H1 (cell line): ENCODE data around the gene ERVW-1. TPM values are rescaled to one million over a fixed set of nuclear protein-coding genes. Genes with fewer than 3 reads are reported as not detected.

ENCODE experiments used
- CTCF ChIA-PET: fragments of 300-600 bp; sonication (Branson Sonifier 250); formaldehyde crosslinking; loops from one replicate; lab custom pipeline; 2021; ENCODE audit not compliant: partially characterized antibody; lab: Charles Lee
- POLR2A ChIA-PET: fragments of 300-600 bp; sonication (Branson Sonifier 250); formaldehyde crosslinking; loops from one replicate; lab custom pipeline; 2021; ENCODE audit warnings: inconsistent platforms; ENCODE audit not compliant: partially characterized antibody; lab: Charles Lee
- DNase-seq, 2 experiments: peaks; one replicate each; pipeline versions ENCODE4 v3.0.0 to v3.0.0-alpha.2; 2010 to 2022; ENCODE audit warnings: low spot score in 2 of 2, low read depth in 1 of 2, mixed read lengths in 1 of 2
- FAIRE-seq: peaks from 2 replicates; lab custom pipeline; 2011; peaks lifted over from hg19 to GRCh38; lab: Jason Lieb, UNC
- H2AFZ ChIP-seq: 2 replicates; pipeline ENCODE4 v1.8.1; 2012; ENCODE audit warnings: low read length, inconsistent platforms
- H2AK5ac ChIP-seq: 2 replicates; pipeline ENCODE4 v1.6.1; 2013; ENCODE audit warnings: low read depth, low read length
- H2BK120ac ChIP-seq: replicated peaks from 2 replicates; pipeline ENCODE3; 2013; ENCODE audit warnings: low read depth, low read length, inconsistent platforms
- H2BK12ac ChIP-seq: 2 replicates; pipeline ENCODE4 v1.6.1; 2013; ENCODE audit warnings: low read depth, low read length
- H2BK15ac ChIP-seq: 2 replicates; pipeline ENCODE4 v1.6.1; 2013; ENCODE audit warnings: low read length
- H2BK20ac ChIP-seq: 2 replicates; pipeline ENCODE4 v1.6.1; 2013; ENCODE audit warnings: low read length
- H2BK5ac ChIP-seq: 2 replicates; pipeline ENCODE4 v1.6.1; 2013; ENCODE audit warnings: low read depth, low read length
- H3K14ac ChIP-seq: 2 replicates; pipeline ENCODE4 v1.6.1; 2013; ENCODE audit warnings: inconsistent platforms; ENCODE audit not compliant: insufficient read length
- H3K18ac ChIP-seq: 2 replicates; pipeline ENCODE4 v1.6.1; 2013; ENCODE audit warnings: low read length; ENCODE audit errors: extremely low read depth
- H3K23ac ChIP-seq: 2 replicates; pipeline ENCODE4 v1.6.1; 2013; ENCODE audit warnings: inconsistent platforms; ENCODE audit not compliant: insufficient read length
- H3K23me2 ChIP-seq: 2 replicates; pipeline ENCODE4 v1.6.1; 2013; ENCODE audit warnings: low read depth, low read length
- H3K27ac ChIP-seq: 2 replicates; pipeline ENCODE4 v1.6.1; 2011; ENCODE audit warnings: low read depth, low read length, inconsistent platforms
- H3K27me3 ChIP-seq, 4 experiments: replicated peaks in 1 of 4; 1 replicate in 1 of 4; 2 replicates in 3 of 4; pipeline versions ENCODE4 v1.6.1 to v1.8.1; 2011 to 2013; ENCODE audit warnings: low read length in 3 of 4, mild to moderate bottlenecking in 3 of 4, inconsistent platforms in 2 of 4, mixed read lengths in 2 of 4, moderate library complexity in 1 of 4; ENCODE audit not compliant: control insufficient read depth in 3 of 4, insufficient read depth in 3 of 4; ENCODE audit errors: extremely low read depth in 1 of 4
- H3K36me3 ChIP-seq, 4 experiments: 2 replicates each; pipeline versions ENCODE4 v1.6.1 to v1.8.1; 2011 to 2013; ENCODE audit warnings: mild to moderate bottlenecking in 4 of 4, low read length in 3 of 4, moderate library complexity in 2 of 4, control low read depth in 1 of 4, inconsistent platforms in 1 of 4; ENCODE audit not compliant: insufficient read depth in 4 of 4, control insufficient read depth in 2 of 4
- H3K4ac ChIP-seq: replicated peaks from 2 replicates; pipeline ENCODE3; 2013; ENCODE audit warnings: low read length, low read depth, mixed read lengths, inconsistent platforms; ENCODE audit not compliant: insufficient read length
- H3K4me1 ChIP-seq, 4 experiments: replicated peaks in 1 of 4; 1 replicate in 1 of 4; 2 replicates in 3 of 4; pipeline versions ENCODE4 v1.6.1 to v1.8.1; 2011 to 2013; ENCODE audit warnings: low read length in 3 of 4, inconsistent platforms in 2 of 4, mixed read lengths in 1 of 4; ENCODE audit not compliant: insufficient read depth in 4 of 4, control insufficient read depth in 3 of 4
- H3K4me2 ChIP-seq, 2 experiments: 2 replicates each; pipeline versions ENCODE4 v1.6.1 to v1.8.1; 2011 to 2013; ENCODE audit warnings: low read depth in 2 of 2, low read length in 2 of 2, control low read depth in 1 of 2, inconsistent platforms in 1 of 2, mild to moderate bottlenecking in 1 of 2; ENCODE audit not compliant: insufficient read depth in 1 of 2
- H3K4me3 ChIP-seq, 4 experiments: fragments of 200-600, 300-600 bp in 1 of 4; sonication (generic), shearing (Covaris generic), sonication (Bioruptor Twin) in 1 of 4; 2 replicates each; pipeline versions ENCODE4 v1.5.1 to v1.8.1; 2011 to 2016; ENCODE audit warnings: low read length in 4 of 4, low read depth in 3 of 4, control low read depth in 2 of 4, inconsistent platforms in 2 of 4, mild to moderate bottlenecking in 2 of 4, mixed read lengths in 1 of 4, moderate library complexity in 1 of 4; ENCODE audit not compliant: insufficient read depth in 2 of 4; ENCODE audit errors: extremely low read depth in 1 of 4
- H3K56ac ChIP-seq: replicated peaks from 2 replicates; pipeline ENCODE3; 2013; ENCODE audit warnings: low read depth, mild to moderate bottlenecking, mixed read lengths, low read length, inconsistent platforms; ENCODE audit not compliant: insufficient read length
- H3K79me1 ChIP-seq: 2 replicates; pipeline ENCODE4 v1.6.1; 2013; ENCODE audit warnings: low read depth, low read length, control low read depth
- H3K79me2 ChIP-seq, 2 experiments: 2 replicates each; pipeline versions ENCODE4 v1.6.1 to v1.8.1; 2012 to 2013; ENCODE audit warnings: low read length in 2 of 2, mild to moderate bottlenecking in 2 of 2, inconsistent platforms in 1 of 2; ENCODE audit not compliant: insufficient read depth in 2 of 2, control insufficient read depth in 1 of 2
- H3K9ac ChIP-seq, 4 experiments: replicated peaks in 1 of 4; 1 replicate in 1 of 4; 2 replicates in 3 of 4; pipeline versions ENCODE4 v1.6.1 to v1.8.1; 2011 to 2013; ENCODE audit warnings: low read depth in 3 of 4, low read length in 3 of 4, control low read depth in 2 of 4, mild to moderate bottlenecking in 2 of 4, moderate library complexity in 2 of 4, inconsistent platforms in 1 of 4; ENCODE audit errors: extremely low read depth in 1 of 4
- H3K9me3 ChIP-seq, 2 experiments: 2 replicates each; pipeline versions ENCODE4 v1.6.1 to v1.8.1; 2012 to 2013; ENCODE audit warnings: mild to moderate bottlenecking in 2 of 2, moderate library complexity in 2 of 2, control low read depth in 1 of 2, inconsistent platforms in 1 of 2, low read depth in 1 of 2, low read length in 1 of 2, mixed read lengths in 1 of 2; ENCODE audit not compliant: insufficient read depth in 2 of 2
- H4K20me1 ChIP-seq, 2 experiments: replicated peaks in 1 of 2; 2 replicates each; pipeline versions ENCODE3 to v1.8.1; 2011 to 2013; ENCODE audit warnings: inconsistent platforms in 2 of 2, low read length in 2 of 2, mild to moderate bottlenecking in 1 of 2; ENCODE audit not compliant: insufficient read depth in 2 of 2, control insufficient read depth in 1 of 2
- H4K5ac ChIP-seq: 2 replicates; pipeline ENCODE4 v1.6.1; 2013; ENCODE audit warnings: low read length, low read depth, mixed read lengths, inconsistent platforms; ENCODE audit not compliant: insufficient read length
- H4K8ac ChIP-seq: 2 replicates; pipeline ENCODE4 v1.8.0; 2013; ENCODE audit warnings: mild to moderate bottlenecking, moderate library complexity, low read length, inconsistent platforms; ENCODE audit not compliant: insufficient read depth; ENCODE audit errors: extremely low read depth
- H4K91ac ChIP-seq: replicated peaks from 2 replicates; pipeline ENCODE3; 2013; ENCODE audit warnings: low read length, mixed read lengths, inconsistent platforms; ENCODE audit not compliant: insufficient read length
- CREB1 ChIP-seq: IDR thresholded peaks from 2 replicates; pipeline ENCODE4 v1.6.1; 2012; ENCODE audit warnings: inconsistent platforms
- CTBP2 ChIP-seq: IDR thresholded peaks from 2 replicates; pipeline ENCODE4 v1.7.0; 2011; ENCODE audit warnings: borderline replicate concordance, mild to moderate bottlenecking, moderate library complexity, mixed read lengths, low read length; ENCODE audit not compliant: insufficient read depth, insufficient read length
- E2F6 ChIP-seq: IDR thresholded peaks from 2 replicates; pipeline ENCODE4 v1.6.1; 2012; ENCODE audit warnings: inconsistent platforms
- GABPA ChIP-seq: IDR thresholded peaks from 2 replicates; pipeline ENCODE4 v1.6.1; 2011; ENCODE audit warnings: mild to moderate bottlenecking, low read length, moderate library complexity, borderline replicate concordance; ENCODE audit not compliant: insufficient read depth
- JUN ChIP-seq: IDR thresholded peaks from 2 replicates; pipeline ENCODE4 v1.6.1; 2011; ENCODE audit warnings: low read depth, mild to moderate bottlenecking, improper control_type of control experiment, low read length
- MAFK ChIP-seq: IDR thresholded peaks from 2 replicates; pipeline ENCODE4 v1.6.1; 2012; ENCODE audit warnings: low read depth, mild to moderate bottlenecking, improper control_type of control experiment, low read length
- SRF ChIP-seq: IDR thresholded peaks from 2 replicates; pipeline ENCODE4 v1.6.1; 2011; ENCODE audit warnings: mild to moderate bottlenecking, low read depth, low read length, moderate library complexity
- TAF1 ChIP-seq: IDR thresholded peaks from 2 replicates; pipeline ENCODE4 v1.6.1; 2011; ENCODE audit warnings: mild to moderate bottlenecking, low read depth, low read length
- WGBS, 2 experiments: shearing (Covaris generic) in 1 of 2; methylation state at CpG; one replicate each; pipeline versions ENCODE4 v1.1.6 to v1.1.7; 2013 to 2015; ENCODE audit warnings: low lambda C conversion rate in 2 of 2, mixed read lengths in 2 of 2, inconsistent platforms in 1 of 2, low coverage in 1 of 2, missing lambda C conversion rate in 1 of 2; ENCODE audit not compliant: insufficient replicate concordance in 2 of 2, insufficient coverage in 1 of 2, insufficient read length in 1 of 2; ENCODE audit errors: extremely low coverage in 1 of 2, missing lambda C conversion rate in 1 of 2; 5-methylcytosine and 5-hydroxymethylcytosine counted together
- polyA plus RNA-seq, 7 experiments: library from polyadenylated mRNA; depleted of rRNA in 3 of 7; stranded (reverse) in 5 of 7; unstranded in 2 of 7; fragments of >200 nt in 5 of 7; fragments of 200-250 nt in 2 of 7; gene quantifications; 1 replicate in 5 of 7; 2 replicates in 1 of 7; 4 replicates in 1 of 7; pipeline versions ENCODE4 v1.2.1 to v1.2.3, GENCODE V29; 2011 to 2013; ENCODE audit warnings: missing spikeins in 2 of 7, mixed read lengths in 2 of 7
- total RNA-seq: library from RNA; stranded (reverse); fragmentation: NEBNext Ultra II Directional; extraction: Animal tissue kit (Norgen Biotek cat#: 25700); gene quantifications from 2 replicates; pipeline ENCODE4 v1.2.1, GENCODE V29; 2021

ERVW-1 gene
- total and polyA plus RNA-seq, 2 of the 8 experiments (the other 6 are each of a cell fraction or from before 2014, with no cell fraction given) = 0.08 TPM; not detected in 1

GRCh38 chr7:92508946-92509345, 31.2 kb upstream of the ERVW-1 start:
- FAIRE-seq (no peak), DNase-seq (no peak)
- no peak overlapping the region for H2BK15ac ChIP-seq
- H2BK12ac ChIP-seq = no peak overlapping the region
- H3K9me3 ChIP-seq = no peaks in the 10 kb centered on the region
- H3K36me3 ChIP-seq = peaks cover 0 to 31% (median 3%) of the 10 kb centered on the region in 4 experiments; a peak in 3 of 8 replicates
- H4K5ac ChIP-seq = no peak overlapping the region
- H2AK5ac ChIP-seq = no peak overlapping the region
- H3K4me3 ChIP-seq = no peak overlapping the region
- H3K56ac ChIP-seq = no peak overlapping the region
- no peak overlapping the region for H3K18ac ChIP-seq
- POLR2A ChIA-PET = interaction anchor here (0.5 kb wide), 1 partner anchor 73 kb away, joined by 3 read pairs; no protein-coding TSS in a partner anchor
- no peak overlapping the region for H4K91ac ChIP-seq
- H3K79me2 ChIP-seq = no peaks in the 10 kb centered on the region
- 84% methylated on average over 5 of the region's 5 CpGs; no CpG with 5 or more reads in 1 of the 2 experiments for WGBS, 2 experiments
- CTCF ChIA-PET = no interaction called here
- no peaks in the 10 kb centered on the region for H3K23me2 ChIP-seq
- no peak overlapping the region for H3K27ac ChIP-seq
- H3K23ac ChIP-seq = no peak overlapping the region
- H3K27me3 ChIP-seq = no peaks in the 10 kb centered on the region
- H3K9ac ChIP-seq = no peak overlapping the region
- H4K8ac ChIP-seq = no peak overlapping the region
- no peaks in the 10 kb centered on the region for H4K20me1 ChIP-seq
- no peak overlapping the region for H2BK20ac ChIP-seq
- no peak overlapping the region for H2AFZ ChIP-seq
- no peak overlapping the region for H3K14ac ChIP-seq
- H3K4ac ChIP-seq = no peak overlapping the region
- H3K79me1 ChIP-seq = no peaks in the 10 kb centered on the region
- H3K4me1 ChIP-seq = no peaks in the 10 kb centered on the region
- H3K4me2 ChIP-seq = no peak overlapping the region
- H2BK120ac ChIP-seq = no peak overlapping the region
- no peak overlapping the region for H2BK5ac ChIP-seq
- TF ChIP-seq GABPA = no peak
- no peak for TF ChIP-seq CREB1
- no peak for TF ChIP-seq JUN
- no peak for TF ChIP-seq SRF
- no peak for TF ChIP-seq MAFK
- TF ChIP-seq CTBP2 = no peak
- TF ChIP-seq TAF1 = no peak
- TF ChIP-seq E2F6 = no peak
